HepG2 (cell line): ENCODE data around the gene FKTN. TPM values are rescaled to one million over a fixed set of nuclear protein-coding genes. Genes with fewer than 3 reads are reported as not detected.
A peak's percentile ranks its signal among the peaks of the same experiment; 100 is the strongest.

Experiments used
- DMAP1 ChIP-seq: IDR thresholded peaks from 2 replicates; pipeline ENCODE4 v1.6.1; 2016
- HNF4A ChIP-seq: sonication (generic); formaldehyde crosslinking; IDR thresholded peaks from 2 replicates; pipeline ENCODE4 v1.4.0; 2020; ENCODE audit warnings: missing genetic modification reagents
- IRF2 ChIP-seq: IDR thresholded peaks from 2 replicates; pipeline ENCODE4 v1.6.1; 2018; ENCODE audit warnings: missing genetic modification reagents, missing compliant biosample characterization
- MEF2D ChIP-seq: sonication (generic); formaldehyde crosslinking; IDR thresholded peaks from 2 replicates; pipeline ENCODE4 v1.5.1; 2020; ENCODE audit warnings: mild to moderate bottlenecking, missing genetic modification reagents
- MZF1 ChIP-seq: sonication (generic); formaldehyde crosslinking; IDR thresholded peaks from 2 replicates; pipeline ENCODE4 v1.8.1; 2023; ENCODE audit warnings: mild to moderate bottlenecking, missing genetic modification reagents, borderline replicate concordance
- NBN ChIP-seq: fragments of 450-650 bp; conservative IDR thresholded peaks from 2 replicates; pipeline ENCODE4 v1.6.1; 2017
- NFKB2 ChIP-seq: sonication (generic); formaldehyde crosslinking; IDR thresholded peaks from 2 replicates; pipeline ENCODE4 v1.4.0; 2020; ENCODE audit warnings: missing genetic modification reagents, borderline replicate concordance
- RAD21 ChIP-seq: fragments of 450-650 bp; formaldehyde crosslinking; IDR thresholded peaks from 2 replicates; pipeline ENCODE4 v1.5.0; 2020; ENCODE audit warnings: mild to moderate bottlenecking
- SOX5 ChIP-seq: IDR thresholded peaks from 2 replicates; pipeline ENCODE4 v1.6.1; 2016; ENCODE audit warnings: borderline replicate concordance
- TARDBP ChIP-seq: sonication (generic); formaldehyde crosslinking; IDR thresholded peaks from 2 replicates; pipeline ENCODE4 v1.8.0; 2022; ENCODE audit warnings: mild to moderate bottlenecking, missing genetic modification reagents
- THAP7 ChIP-seq: sonication (generic); formaldehyde crosslinking; IDR thresholded peaks from 2 replicates; pipeline ENCODE4 v1.8.1; 2023; ENCODE audit warnings: mild to moderate bottlenecking, missing genetic modification reagents
- ZBTB40 ChIP-seq, 2 experiments: fragments of 450-650 bp in 1 of 2; sonication (generic) in 1 of 2; formaldehyde crosslinking in 1 of 2; IDR thresholded peaks; 2 replicates each; pipeline versions ENCODE4 v1.6.1 to v1.8.0; 2016 to 2022; ENCODE audit warnings: antibody characterized with exemption in 1 of 2, mild to moderate bottlenecking in 1 of 2, missing genetic modification reagents in 1 of 2
- ZNF232 ChIP-seq: sonication (generic); formaldehyde crosslinking; IDR thresholded peaks from 2 replicates; pipeline ENCODE4 v1.4.0; 2020; ENCODE audit warnings: missing genetic modification reagents, borderline replicate concordance
- polyA plus RNA-seq, 8 experiments: library from polyadenylated mRNA; depleted of rRNA in 3 of 8; stranded (reverse) in 7 of 8; unstranded in 1 of 8; fragments of >200 nt; fragmentation: Illumina TruSeq in 4 of 8; extraction: Trizol in 4 of 8; gene quantifications; 2 replicates each; pipeline versions ENCODE4 v1.2.1 to v1.2.3, GENCODE V29; 2011 to 2016; ENCODE audit warnings: low read depth in 4 of 8, missing spikeins in 1 of 8, mixed read lengths in 1 of 8; ENCODE audit not compliant: insufficient read depth in 1 of 8
- total RNA-seq, 5 experiments: library from RNA; depleted of rRNA; stranded (reverse); fragments of >200 nt; fragmentation: Illumina TruSeq; extraction: Trizol; gene quantifications; 2 replicates each; pipeline ENCODE4 v1.2.3, GENCODE V29; 2016; ENCODE audit warnings: low read depth in 1 of 5
- TF ChIP-seq, protein P1 (sequence below): IDR thresholded peaks from 2 replicates; pipeline ENCODE4 v1.6.1; 2012; ENCODE audit warnings: inconsistent platforms
- TF ChIP-seq, protein P2 (sequence below): sonication (generic); formaldehyde crosslinking; IDR thresholded peaks from 2 replicates; pipeline ENCODE4 v1.5.0; 2020; ENCODE audit warnings: missing genetic modification reagents
- TF ChIP-seq, protein P3 (sequence below): sonication (generic); formaldehyde crosslinking; IDR thresholded peaks from 2 replicates; pipeline ENCODE4 v1.8.0; 2023; ENCODE audit warnings: mild to moderate bottlenecking, missing genetic modification reagents

FKTN gene
- total and polyA plus RNA-seq, 2 of the 13 experiments (the other 11 are each of a cell fraction or from before 2014, with no cell fraction given): 7.9 to 13.5 TPM

- TF ChIP-seq ZBTB40 (IDR thresholded peaks at IDR 0.05): no peak
- TF ChIP-seq ZBTB40 (CRISPR knock-in tag; IDR thresholded peaks at IDR 0.05): 0 out of 2 replicates have a peak, but pooled peaks have one; percentile 27
- TF ChIP-seq IRF2 (CRISPR knock-in tag): peak; percentile 88
- TF ChIP-seq RAD21: peak; percentile 9; the same call in 1 of the 2 replicates
- TF ChIP-seq, protein P1, sequence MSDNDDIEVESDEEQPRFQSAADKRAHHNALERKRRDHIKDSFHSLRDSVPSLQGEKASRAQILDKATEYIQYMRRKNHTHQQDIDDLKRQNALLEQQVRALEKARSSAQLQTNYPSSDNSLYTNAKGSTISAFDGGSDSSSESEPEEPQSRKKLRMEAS: 0 out of 2 replicates have a peak, but pooled peaks have one; percentile 35
- TF ChIP-seq THAP7: no peak
- TF ChIP-seq, protein P2, sequence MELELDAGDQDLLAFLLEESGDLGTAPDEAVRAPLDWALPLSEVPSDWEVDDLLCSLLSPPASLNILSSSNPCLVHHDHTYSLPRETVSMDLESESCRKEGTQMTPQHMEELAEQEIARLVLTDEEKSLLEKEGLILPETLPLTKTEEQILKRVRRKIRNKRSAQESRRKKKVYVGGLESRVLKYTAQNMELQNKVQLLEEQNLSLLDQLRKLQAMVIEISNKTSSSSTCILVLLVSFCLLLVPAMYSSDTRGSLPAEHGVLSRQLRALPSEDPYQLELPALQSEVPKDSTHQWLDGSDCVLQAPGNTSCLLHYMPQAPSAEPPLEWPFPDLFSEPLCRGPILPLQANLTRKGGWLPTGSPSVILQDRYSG (CRISPR knock-in tag): 0 out of 2 replicates have a peak, but pooled peaks have one; percentile 35
- TF ChIP-seq NBN: no peak
- TF ChIP-seq MEF2D (CRISPR knock-in tag): peak; percentile 63; the same call in 1 of the 2 replicates
- peak; percentile 71 for TF ChIP-seq TARDBP (CRISPR knock-in tag)
- TF ChIP-seq DMAP1 (CRISPR knock-in tag): peak; percentile 70
- TF ChIP-seq ZNF232 (CRISPR knock-in tag): peak; percentile 62; the same call in 1 of the 2 replicates
- TF ChIP-seq, protein P3, sequence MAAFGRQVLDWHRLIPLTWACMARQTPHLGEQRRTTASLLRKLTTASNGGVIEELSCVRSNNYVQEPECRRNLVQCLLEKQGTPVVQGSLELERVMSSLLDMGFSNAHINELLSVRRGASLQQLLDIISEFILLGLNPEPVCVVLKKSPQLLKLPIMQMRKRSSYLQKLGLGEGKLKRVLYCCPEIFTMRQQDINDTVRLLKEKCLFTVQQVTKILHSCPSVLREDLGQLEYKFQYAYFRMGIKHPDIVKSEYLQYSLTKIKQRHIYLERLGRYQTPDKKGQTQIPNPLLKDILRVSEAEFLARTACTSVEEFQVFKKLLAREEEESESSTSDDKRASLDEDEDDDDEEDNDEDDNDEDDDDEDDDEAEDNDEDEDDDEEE: peak; percentile 69; the same call in 1 of the 2 replicates
- peak; percentile 86 for TF ChIP-seq NFKB2
- no peak for TF ChIP-seq HNF4A (CRISPR knock-in tag)
- 0 out of 2 replicates have a peak, but pooled peaks have one; percentile 44 for TF ChIP-seq SOX5 (CRISPR knock-in tag)
- TF ChIP-seq MZF1 (CRISPR knock-in tag): 0 out of 2 replicates have a peak, but pooled peaks have one; percentile 46
Measured at GRCh38 chr9:105557804-105558610, at the start of gene FKTN (continued).
